CD4-positive, alpha-beta T cell treated with Interleukin-1 beta for 1 hour (primary cell): ENCODE results near the gene MNX1.

ENCODE experiments used
- DNase-seq, 2 donors: peaks; one replicate each; pipeline ENCODE4 v3.0.0-alpha.2; 2020 to 2022

MNX1 gene

GRCh38 chr7:157001920-157002818 lies 8.3 kb downstream of the MNX1 start:
- DNase-seq: no peak

- no peak for DNase-seq
Observed at GRCh38 chr7:157000741-157001653, 9.5 kb downstream of the MNX1 start.

GRCh38 chr7:156999958-157000726 lies 10.3 kb downstream of the MNX1 start:
- DNase-seq: no peak

GRCh38 chr7:156998988-156999957 lies 11.2 kb downstream of the MNX1 start:
- no peak for DNase-seq

GRCh38 chr7:156994417-156994816 lies 16.0 kb downstream of the MNX1 start:
- no peak for DNase-seq

GRCh38 chr7:156993925-156994235 lies 16.6 kb downstream of the MNX1 start:
- no peak for DNase-seq

GRCh38 chr7:156993021-156993924 lies 17.2 kb downstream of the MNX1 start:
- DNase-seq: no peak

- DNase-seq: no peak
Observed at GRCh38 chr7:156989766-156990535, 20.5 kb downstream of the MNX1 start.

- no peak for DNase-seq
Observed at GRCh38 chr7:156988343-156989185, 21.9 kb downstream of the MNX1 start.

- no peak for DNase-seq
Observed at GRCh38 chr7:156986378-156986777, 24.1 kb downstream of the MNX1 start.

GRCh38 chr7:156985101-156985992 lies 25.1 kb downstream of the MNX1 start:
- DNase-seq: no peak

GRCh38 chr7:156984174-156984891 lies 26.1 kb downstream of the MNX1 start:
- DNase-seq: no peak

- DNase-seq: no peak
Observed at GRCh38 chr7:156979711-156980110, 30.8 kb downstream of the MNX1 start.

GRCh38 chr7:156979007-156979606 lies 31.4 kb downstream of the MNX1 start:
- DNase-seq: no peak

- no peak for DNase-seq
Observed at GRCh38 chr7:156975620-156976019, 34.8 kb downstream of the MNX1 start.

GRCh38 chr7:156969972-156970420 lies 40.5 kb downstream of the MNX1 start:
- no peak for DNase-seq

GRCh38 chr7:156968183-156968582 lies 42.3 kb downstream of the MNX1 start:
- DNase-seq: no peak
